Measurements from ENCODE around the gene AKR7A3.

- TF ChIP-seq CTCF (IDR thresholded peaks at IDR 0.05), result no peak
- TF ChIP-seq ZFX (IDR thresholded peaks at IDR 0.05; ENCODE audit: borderline replicate concordance), result no peak
These were observed 3.7 kb downstream of the AKR7A3 start for GRCh38 chr1:19284881-19285280.

Data from 22Rv1 (cell line).